Erythroblast (primary cell): ENCODE results near the gene PON1.

ENCODE experiments used
- DNase-seq, 2 experiments: peaks; one replicate each; lab custom pipeline; 2025; lab: John Stamatoyannopoulos, UW
- GATA1 ChIP-seq: IDR thresholded peaks from 2 replicates; pipeline ENCODE4 v1.6.1; 2011; ENCODE audit warnings: low read depth, mild to moderate bottlenecking, control low read depth, low read length, moderate library complexity
- POLR2A ChIP-seq: IDR thresholded peaks from 2 replicates; pipeline ENCODE4 v1.6.1; 2011; ENCODE audit warnings: mild to moderate bottlenecking, low read length

Gene PON1

DNA sequence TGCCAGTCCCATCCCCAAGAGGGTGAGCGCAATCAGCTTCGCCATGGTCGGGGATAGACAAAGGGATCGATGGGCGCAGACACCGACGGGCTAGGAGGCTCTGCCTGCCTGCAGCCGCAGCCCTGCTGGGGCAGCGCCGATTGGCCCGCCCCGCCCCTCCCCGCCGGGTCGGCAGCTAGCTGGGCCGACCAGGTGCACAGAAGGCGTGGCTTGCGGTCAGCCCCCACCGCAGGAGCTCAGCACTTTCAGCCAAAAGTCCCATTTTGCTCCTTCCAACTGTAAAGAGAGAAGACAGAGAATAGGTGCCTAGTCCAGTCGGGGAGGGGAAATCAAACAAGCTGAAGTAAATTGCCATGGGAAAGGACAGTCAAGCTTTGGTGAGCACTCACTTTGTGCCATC, at the start of gene PON1:
Gene PON1 (minus strand): TSS at position 102 of the 400 bp plus-strand sequence. CDS start 57 bp downstream, at position 45.
- no peak for TF ChIP-seq POLR2A
- TF ChIP-seq GATA1 = no peak
- DNase-seq = no peak

DNA sequence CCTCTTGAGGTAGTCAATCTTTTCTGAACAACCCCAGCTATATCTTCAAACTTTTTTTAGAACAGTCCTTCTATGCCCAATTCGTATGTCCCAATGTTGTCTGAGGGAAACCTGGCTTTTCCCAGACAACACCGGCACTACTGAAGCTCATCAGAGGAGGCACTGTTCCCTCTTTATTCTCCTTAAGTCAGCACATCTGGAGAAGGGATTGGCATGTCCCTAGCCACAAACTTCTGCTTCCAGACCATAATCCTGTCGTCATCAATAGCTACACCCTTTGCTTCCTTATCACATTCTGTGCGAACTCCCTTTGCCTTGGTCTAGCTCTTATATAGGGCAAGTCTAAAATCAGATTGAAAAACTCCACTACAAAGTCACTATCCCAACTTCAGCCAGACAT, 49.0 kb upstream of the PON1 start:
- no peak for DNase-seq
- TF ChIP-seq GATA1 = no peak
- TF ChIP-seq POLR2A = no peak

DNA sequence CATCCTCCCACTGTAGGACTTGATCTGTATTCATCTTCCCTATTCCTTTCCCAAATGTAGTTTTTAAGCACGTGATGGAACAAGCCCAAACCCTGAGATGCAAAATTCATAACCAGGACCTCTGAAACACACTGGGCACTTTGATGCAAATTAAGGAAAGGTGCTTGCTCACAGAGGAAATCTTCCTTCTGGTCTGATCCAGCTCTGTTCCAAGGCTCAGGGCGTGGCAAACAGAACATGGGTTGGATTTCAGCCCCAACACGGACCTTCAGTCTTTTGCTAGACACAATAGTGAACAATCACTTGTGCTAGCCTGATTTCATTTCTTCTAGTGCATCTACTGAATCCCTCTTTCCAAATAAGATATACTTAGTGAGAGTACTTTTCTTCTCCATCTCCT, 43.9 kb upstream of the PON1 start:
- no peak for DNase-seq
- TF ChIP-seq GATA1 (no peak), POLR2A (no peak)

DNA sequence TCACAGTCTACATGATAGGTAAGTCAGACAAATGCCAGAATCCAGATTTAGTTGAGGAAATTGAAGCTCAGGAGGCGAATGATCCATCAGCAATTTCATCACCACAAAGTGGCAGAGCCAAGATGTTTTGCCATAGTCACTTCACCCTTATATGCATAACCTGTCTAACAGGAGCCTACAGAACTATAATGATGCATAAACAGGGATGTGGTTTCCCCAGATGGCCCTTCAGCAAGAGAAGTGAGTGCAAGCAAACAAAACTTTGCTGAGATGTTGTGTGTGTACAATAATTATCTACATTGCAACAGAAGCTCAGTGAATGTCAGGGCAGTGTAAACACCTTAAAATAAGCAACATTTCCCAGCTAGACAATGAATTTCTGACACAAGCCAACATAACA, 43.3 kb upstream of the PON1 start:
- DNase-seq = no peak
- TF ChIP-seq POLR2A (no peak), GATA1 (no peak)

DNA sequence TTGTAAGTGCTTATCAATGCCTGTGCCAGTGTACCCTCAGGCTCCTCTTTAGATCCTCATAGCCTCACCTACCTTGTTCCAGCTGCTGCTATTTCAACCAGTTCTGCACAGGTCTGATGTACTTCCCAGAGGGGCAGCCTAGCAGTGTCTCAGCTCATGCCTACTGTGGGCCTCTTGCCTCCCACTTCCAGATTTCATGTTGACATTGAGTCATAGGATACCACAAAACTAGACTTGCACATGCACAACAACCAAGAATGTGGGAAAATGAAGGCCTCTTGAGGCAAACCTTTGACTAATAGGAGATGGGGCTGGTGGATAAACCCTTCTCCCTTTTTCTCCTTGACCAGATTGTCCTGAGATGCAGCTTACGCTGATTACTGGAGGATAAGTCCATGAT, 40.8 kb upstream of the PON1 start:
- DNase-seq = no peak

DNA sequence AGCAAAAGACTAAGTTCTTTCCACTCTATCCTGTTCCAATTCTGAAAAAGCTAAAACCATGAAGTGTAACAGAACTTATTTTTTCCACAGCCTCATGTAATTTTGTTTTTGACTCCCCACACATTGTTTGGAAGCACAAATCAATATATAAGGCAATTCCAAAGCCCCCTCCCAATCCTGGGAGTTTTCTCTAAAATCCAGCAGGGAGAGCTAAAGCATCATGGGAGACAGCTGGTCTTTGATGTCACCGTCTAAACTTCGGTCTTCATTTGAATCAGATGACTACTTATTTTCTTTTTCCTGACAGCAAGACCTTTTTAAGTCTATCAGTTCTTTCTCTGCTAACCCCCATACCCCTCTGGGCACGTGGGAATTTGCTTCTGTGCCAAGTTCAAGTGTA, 33.3 kb upstream of the PON1 start:
- TF ChIP-seq POLR2A (no peak), GATA1 (no peak)
- no peak for DNase-seq

More for the DNA sequence above, 40.8 kb upstream of the PON1 start:
- no peak for TF ChIP-seq GATA1
- TF ChIP-seq POLR2A = no peak

DNA sequence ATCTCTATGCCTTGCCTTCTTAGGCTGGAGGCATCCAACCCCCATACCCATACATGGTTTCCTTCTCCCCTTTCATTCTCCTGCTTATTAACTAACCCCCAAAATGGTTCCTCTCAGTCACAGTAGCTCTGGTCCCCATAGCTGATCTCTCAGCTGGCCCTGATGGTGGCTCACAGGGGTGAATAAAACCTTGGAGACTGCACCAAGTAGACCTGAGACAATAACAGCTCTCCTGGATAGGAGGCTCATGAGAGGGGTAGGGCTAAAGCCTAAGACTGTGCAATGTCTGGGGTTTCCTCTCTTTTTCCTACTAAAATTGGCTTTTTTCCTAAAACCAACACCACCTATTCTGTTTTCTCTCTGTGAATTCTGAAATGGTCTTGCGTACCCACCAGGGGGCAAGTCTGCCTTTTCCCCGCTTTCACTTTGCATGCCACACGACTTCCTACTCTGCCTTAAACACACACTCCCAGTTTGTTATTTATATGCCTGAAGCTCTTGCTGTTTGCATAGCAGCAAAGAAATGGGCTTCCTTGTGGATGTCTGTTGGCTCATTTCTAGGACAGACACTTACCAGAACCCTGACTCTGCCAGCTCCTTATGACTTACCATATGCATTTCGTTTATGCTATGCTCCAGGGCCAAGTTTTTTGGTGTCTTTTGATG, 18.4 kb upstream of the PON1 start:
- no peak for TF ChIP-seq POLR2A
- no peak for TF ChIP-seq GATA1
- DNase-seq = no peak

DNA sequence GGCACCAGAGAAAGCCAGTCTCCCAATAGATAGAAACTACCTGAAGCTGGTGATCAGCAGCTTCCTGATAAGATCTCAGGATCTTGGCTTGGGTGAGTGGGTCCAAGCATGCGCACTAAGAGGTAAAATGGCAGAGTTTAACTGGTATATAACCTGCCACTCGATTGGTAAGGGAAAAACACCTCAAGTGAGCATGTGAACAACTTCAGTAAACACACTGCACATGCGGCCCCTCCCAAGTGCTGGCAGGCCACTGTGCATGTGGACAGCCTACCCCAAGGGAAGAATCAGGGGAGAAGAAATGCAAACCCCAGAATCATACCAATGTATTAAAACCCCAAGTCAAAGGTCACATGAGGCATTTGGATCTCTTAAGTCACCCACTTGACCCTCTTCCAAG, 17.7 kb upstream of the PON1 start:
- TF ChIP-seq GATA1 = no peak
- no peak for TF ChIP-seq POLR2A
- no peak for DNase-seq

DNA sequence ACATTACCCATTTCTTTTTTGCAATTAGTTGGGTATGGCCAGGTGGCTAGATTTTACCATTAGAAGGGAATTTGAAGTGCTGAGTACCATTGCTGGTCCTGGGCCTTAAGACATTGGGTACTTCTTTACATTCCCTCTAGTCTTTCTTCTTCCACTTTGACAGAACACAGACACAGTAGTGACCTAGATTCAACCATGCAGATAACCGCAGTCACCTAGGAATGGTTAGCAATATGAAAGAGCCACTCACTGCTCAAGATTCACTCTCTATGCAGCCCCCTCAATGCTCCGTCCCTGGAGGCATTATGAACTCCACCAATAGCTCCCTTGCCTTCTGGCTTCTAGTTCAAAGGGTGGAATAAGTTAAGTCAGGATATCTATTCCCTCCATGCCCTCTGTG, 16.2 kb upstream of the PON1 start:
- DNase-seq = no peak
- TF ChIP-seq GATA1 (no peak), POLR2A (no peak)

DNA sequence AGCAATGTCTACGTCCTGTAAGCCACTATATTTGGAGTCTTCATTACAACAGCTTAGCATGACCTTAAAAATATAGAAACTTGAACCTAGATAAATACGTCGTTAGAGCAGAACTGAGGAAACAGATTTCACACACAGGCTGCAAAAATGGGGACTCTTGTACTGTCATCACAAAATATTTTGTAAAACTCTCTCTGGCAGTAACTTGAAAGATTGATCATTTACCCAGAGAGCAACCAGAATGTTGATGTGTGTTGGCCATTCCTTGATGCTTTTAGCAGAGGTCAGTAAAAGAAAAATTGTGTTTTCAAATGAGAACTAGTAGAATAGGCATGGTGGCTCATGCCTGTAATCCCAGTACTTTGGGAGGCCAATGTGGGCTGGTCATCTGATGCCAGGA, 14.5 kb upstream of the PON1 start:
- no peak for DNase-seq
- no peak for TF ChIP-seq POLR2A

DNA sequence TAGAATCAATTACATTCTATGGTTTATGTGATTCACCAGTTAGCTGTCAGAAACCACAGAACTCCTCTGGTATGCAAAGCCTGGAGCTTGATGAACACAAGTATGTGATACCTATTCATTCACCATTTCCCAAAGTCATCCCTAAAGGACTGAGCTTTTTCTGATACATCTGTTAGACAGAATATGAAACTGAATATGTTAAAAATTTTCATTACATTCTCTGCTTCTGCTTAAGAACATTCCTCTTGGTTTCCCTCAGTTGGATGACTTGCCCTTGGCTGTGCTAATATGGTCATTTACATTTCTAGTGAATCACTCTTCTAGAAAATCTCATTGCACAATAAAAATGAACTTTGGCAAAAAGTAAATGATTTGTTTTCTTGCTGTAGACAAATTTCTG, 10.8 kb upstream of the PON1 start:
- no peak for DNase-seq
- TF ChIP-seq POLR2A (no peak), GATA1 (no peak)

DNA sequence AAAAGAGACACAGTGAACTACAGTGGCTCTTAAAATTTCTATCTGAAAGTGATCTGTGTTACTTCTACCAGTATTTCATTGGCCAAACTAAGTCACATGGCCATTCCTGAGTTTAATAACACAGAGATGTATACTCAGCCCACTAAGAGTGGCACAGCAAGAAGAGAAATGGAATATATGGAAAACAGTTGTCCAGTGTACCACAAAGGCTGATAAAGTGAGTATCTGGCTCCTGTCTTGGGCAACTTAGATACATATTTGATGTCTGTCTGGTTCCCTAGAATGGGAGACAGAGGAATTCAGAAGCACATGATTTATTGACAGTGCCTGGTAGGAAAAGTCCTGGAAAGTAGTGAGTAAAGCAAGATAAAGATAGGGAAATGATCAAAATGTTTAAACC, 10.1 kb upstream of the PON1 start:
- DNase-seq = no peak

DNA sequence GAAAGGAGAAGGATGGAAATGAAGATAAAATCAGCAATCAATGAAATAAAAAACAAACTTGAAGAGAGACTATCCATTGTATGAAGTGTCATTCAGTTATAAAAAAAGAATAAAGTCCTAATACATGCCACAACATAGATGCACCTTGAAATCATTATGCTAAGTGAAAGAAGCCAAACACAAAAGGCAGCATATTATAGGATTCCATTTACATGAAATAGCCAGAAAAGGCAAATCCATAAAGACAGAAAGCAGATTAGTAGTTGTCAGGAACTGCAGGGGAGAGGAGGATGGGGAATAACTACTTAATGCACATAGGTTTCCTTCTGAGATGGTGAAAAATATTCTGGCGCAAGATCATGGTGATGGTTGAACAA, 6.6 kb upstream of the PON1 start:
- peak in 1 of 2 experiments; percentile 8 for DNase-seq
- TF ChIP-seq GATA1 (no peak), POLR2A (no peak)

More for the DNA sequence above, 10.1 kb upstream of the PON1 start:
- TF ChIP-seq POLR2A (no peak), GATA1 (no peak)

DNA sequence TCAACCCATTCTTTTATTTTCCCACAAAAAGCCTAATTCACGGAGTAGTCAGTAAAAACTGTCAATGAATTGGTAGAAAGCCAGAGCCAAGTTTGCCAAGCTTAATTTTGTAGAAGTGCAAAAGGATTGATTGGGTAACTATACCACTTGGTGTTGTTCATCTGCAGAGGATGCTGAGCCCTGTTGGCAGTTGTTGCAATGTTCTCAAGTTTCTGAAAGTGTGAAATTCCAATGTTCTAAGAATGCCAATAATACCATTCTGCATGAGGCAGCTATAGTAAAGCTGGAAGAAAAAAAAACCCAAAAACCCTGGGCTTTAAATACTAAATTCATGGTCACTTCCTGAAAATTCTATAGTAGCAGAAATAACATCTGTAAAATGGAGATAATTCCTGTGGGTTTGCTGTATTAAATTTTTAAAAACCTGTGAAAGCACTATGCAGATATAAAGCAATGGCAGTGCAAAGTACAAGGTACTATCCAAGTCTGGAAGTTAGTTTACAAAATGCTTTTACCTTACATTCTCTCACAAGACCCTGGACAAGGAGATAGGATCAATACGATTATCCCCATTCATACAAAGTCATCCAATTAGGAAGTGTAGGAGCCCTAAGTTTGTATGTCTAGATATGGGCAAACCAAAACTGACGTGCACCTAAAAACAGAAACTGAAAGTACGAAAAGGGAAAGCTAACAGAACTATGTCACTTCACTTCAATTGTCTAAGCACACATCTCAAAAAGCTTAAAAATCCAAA, 6.0 kb upstream of the PON1 start:
- TF ChIP-seq POLR2A (no peak), GATA1 (no peak)
- DNase-seq = peak; percentile 9 to 19

DNA sequence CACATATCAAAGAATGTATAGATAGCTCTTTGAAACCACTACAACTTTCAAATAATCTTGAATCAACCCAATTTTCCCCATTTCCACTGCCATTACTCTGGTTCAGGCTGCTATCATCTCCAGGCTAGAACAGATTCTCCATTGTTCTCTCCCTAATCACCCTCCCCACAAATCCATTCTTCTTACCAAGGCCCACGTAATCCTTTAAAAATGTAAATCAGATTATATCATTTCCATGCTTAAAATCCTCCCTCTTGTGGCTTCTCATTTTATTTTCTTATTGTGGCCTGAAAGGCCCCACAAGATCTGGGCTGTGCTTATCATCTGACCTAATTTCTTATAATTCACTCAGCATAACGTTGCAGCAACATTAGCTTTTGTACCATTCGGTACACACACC, 3.0 kb upstream of the PON1 start:
- no peak for TF ChIP-seq POLR2A
- DNase-seq = no peak
